NOMO-1 treated with DMSO at 0.1 percent for 48 hours (cell line): ENCODE measurements around the gene ORC4.

Experiments
- DNase-seq: peaks from one replicate; lab custom pipeline; 2025; ENCODE audit not compliant: unreplicated experiment; lab: John Stamatoyannopoulos, UW

Gene ORC4

GRCh38 chr2:148020111-148021058 is at the start of gene ORC4:
ORC4 (minus strand) TSS chr2:148020737; CDS start chr2:147975958, 44,779 bp downstream.
- peak; percentile 99 for DNase-seq

- no peak for DNase-seq
Observed at GRCh38 chr2:148067801-148068200, 47.3 kb upstream of the ORC4 start.

GRCh38 chr2:148065936-148066335 is 45.4 kb upstream of the ORC4 start:
- no peak for DNase-seq

GRCh38 chr2:148063633-148064032 is 43.1 kb upstream of the ORC4 start:
- DNase-seq, result no peak

GRCh38 chr2:148058641-148059040 is 38.1 kb upstream of the ORC4 start:
- DNase-seq, result no peak

- no peak for DNase-seq
Observed at GRCh38 chr2:148052687-148053086, 32.1 kb upstream of the ORC4 start.

- no peak for DNase-seq
Observed at GRCh38 chr2:148049284-148049683, 28.7 kb upstream of the ORC4 start.

GRCh38 chr2:148048475-148049221 is 28.1 kb upstream of the ORC4 start:
- DNase-seq, result no peak

GRCh38 chr2:148046802-148047201 is 26.3 kb upstream of the ORC4 start:
- no peak for DNase-seq

GRCh38 chr2:148044322-148044721 is 23.8 kb upstream of the ORC4 start:
- no peak for DNase-seq

GRCh38 chr2:148042219-148042618 is 21.7 kb upstream of the ORC4 start:
- DNase-seq, result peak; percentile 90

GRCh38 chr2:148039783-148040182 is 19.2 kb upstream of the ORC4 start:
- DNase-seq, result peak; percentile 13

GRCh38 chr2:148032215-148032614 is 11.7 kb upstream of the ORC4 start:
- no peak for DNase-seq

- DNase-seq, result no peak
Observed at GRCh38 chr2:148031152-148031551, 10.6 kb upstream of the ORC4 start.

GRCh38 chr2:148028781-148029180 is 8.2 kb upstream of the ORC4 start:
- no peak for DNase-seq

- DNase-seq, result no peak
Observed at GRCh38 chr2:148027822-148028221, 7.3 kb upstream of the ORC4 start.

GRCh38 chr2:148026573-148026972 is 6.0 kb upstream of the ORC4 start:
- no peak for DNase-seq

GRCh38 chr2:148023861-148024260 is 3.3 kb upstream of the ORC4 start:
- DNase-seq, result no peak

- no peak for DNase-seq
Observed at GRCh38 chr2:148022882-148023281, 2.3 kb upstream of the ORC4 start.

- no peak for DNase-seq
Observed at GRCh38 chr2:148022351-148022750, 1.8 kb upstream of the ORC4 start.

- DNase-seq, result no peak
Observed at GRCh38 chr2:148021886-148022285, 1.3 kb upstream of the ORC4 start.
